ENCODE results near the gene LSS. TPM values are rescaled to one million over a fixed set of nuclear protein-coding genes. Genes with fewer than 3 reads are reported as not detected.

LSS gene
- total and polyA plus RNA-seq, 7 donors = 17.4 to 78.6 (median 51.7) TPM

DNA sequence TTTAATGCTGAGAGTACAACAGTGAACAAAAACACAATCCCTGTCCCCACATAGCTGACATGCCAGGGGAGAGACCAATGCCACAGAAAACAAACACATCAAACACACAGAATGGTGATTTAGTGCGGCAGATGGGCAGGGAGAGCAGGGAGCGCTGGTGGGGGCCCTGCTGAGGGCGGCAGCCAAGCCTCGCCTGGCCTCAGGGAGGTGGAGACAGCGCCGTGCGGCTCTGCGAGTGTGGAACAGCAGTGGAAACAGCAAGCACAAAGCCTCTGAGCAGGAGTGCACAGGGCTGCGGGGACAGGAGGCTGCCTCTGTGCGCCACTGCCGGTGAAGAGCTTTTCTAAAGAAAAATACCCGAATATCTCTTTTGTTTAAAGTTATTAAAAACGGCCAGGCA lies 39.8 kb upstream of the LSS start:
- no peak for DNase-seq
- Histone ChIP-seq H3K9me3 (no peaks in the 10 kb centered on the region), H3K27me3 (no peaks in the 10 kb centered on the region), H3K4me3 (no peak overlapping the region), H3K4me1 (no peaks in the 10 kb centered on the region), H3K27ac (no peak overlapping the region), H3K36me3 (peaks cover 59 to 100% (median 81%) of the 10 kb centered on the region in 4 donors)
- intact Hi-C loops (cut with DNase I) = no loop called here
- TF ChIP-seq POLR2A (IDR thresholded peaks at IDR 0.05) (no peak), EP300 (IDR thresholded peaks at IDR 0.05) (no peak), POLR2AphosphoS5 (IDR thresholded peaks at IDR 0.05) (no peak)
- TF ChIP-seq, protein P1, sequence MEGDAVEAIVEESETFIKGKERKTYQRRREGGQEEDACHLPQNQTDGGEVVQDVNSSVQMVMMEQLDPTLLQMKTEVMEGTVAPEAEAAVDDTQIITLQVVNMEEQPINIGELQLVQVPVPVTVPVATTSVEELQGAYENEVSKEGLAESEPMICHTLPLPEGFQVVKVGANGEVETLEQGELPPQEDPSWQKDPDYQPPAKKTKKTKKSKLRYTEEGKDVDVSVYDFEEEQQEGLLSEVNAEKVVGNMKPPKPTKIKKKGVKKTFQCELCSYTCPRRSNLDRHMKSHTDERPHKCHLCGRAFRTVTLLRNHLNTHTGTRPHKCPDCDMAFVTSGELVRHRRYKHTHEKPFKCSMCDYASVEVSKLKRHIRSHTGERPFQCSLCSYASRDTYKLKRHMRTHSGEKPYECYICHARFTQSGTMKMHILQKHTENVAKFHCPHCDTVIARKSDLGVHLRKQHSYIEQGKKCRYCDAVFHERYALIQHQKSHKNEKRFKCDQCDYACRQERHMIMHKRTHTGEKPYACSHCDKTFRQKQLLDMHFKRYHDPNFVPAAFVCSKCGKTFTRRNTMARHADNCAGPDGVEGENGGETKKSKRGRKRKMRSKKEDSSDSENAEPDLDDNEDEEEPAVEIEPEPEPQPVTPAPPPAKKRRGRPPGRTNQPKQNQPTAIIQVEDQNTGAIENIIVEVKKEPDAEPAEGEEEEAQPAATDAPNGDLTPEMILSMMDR (IDR thresholded peaks at IDR 0.05) = no peak
- 94 to 97% methylated on average over 13 of the region's 13 CpGs for WGBS, 2 donors

DNA sequence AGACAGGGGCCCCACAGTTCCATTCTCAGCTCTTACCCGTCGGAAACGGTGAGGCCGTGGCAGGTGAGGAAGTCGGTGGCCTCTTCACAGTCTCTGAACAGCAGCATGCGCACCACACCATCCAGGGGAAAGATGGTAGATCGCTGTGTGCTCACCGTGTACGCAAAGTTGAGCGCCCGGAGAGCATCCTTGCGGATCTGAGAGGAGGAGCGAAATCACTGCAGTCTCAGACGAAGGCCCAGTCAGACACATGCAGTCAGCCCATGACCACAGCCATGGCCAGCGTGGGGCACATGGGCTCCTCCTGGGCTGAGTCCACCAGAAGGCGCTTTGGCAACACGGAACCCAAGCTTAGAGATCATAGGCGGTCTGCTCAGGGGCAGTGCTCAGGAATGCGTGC lies 38.4 kb upstream of the LSS start:
- no peak overlapping the region for H3K27ac ChIP-seq
- WGBS, 2 donors = 94 to 96% methylated on average over 19 of the region's 19 CpGs
- H3K9me3 ChIP-seq = no peaks in the 10 kb centered on the region
- no peaks in the 10 kb centered on the region for H3K4me1 ChIP-seq
- intact Hi-C loops (cut with DNase I) = no loop called here
- H3K4me3 ChIP-seq = no peak overlapping the region
- DNase-seq = no peak
- TF ChIP-seq, protein P1 (IDR thresholded peaks at IDR 0.05) = no peak
- TF ChIP-seq POLR2A (IDR thresholded peaks at IDR 0.05) = no peak
- no peak for TF ChIP-seq EP300 (IDR thresholded peaks at IDR 0.05)
- TF ChIP-seq POLR2AphosphoS5 (IDR thresholded peaks at IDR 0.05) = no peak
- peaks cover 49 to 98% (median 73%) of the 10 kb centered on the region in 4 donors for H3K36me3 ChIP-seq
- H3K27me3 ChIP-seq = no peaks in the 10 kb centered on the region

DNA sequence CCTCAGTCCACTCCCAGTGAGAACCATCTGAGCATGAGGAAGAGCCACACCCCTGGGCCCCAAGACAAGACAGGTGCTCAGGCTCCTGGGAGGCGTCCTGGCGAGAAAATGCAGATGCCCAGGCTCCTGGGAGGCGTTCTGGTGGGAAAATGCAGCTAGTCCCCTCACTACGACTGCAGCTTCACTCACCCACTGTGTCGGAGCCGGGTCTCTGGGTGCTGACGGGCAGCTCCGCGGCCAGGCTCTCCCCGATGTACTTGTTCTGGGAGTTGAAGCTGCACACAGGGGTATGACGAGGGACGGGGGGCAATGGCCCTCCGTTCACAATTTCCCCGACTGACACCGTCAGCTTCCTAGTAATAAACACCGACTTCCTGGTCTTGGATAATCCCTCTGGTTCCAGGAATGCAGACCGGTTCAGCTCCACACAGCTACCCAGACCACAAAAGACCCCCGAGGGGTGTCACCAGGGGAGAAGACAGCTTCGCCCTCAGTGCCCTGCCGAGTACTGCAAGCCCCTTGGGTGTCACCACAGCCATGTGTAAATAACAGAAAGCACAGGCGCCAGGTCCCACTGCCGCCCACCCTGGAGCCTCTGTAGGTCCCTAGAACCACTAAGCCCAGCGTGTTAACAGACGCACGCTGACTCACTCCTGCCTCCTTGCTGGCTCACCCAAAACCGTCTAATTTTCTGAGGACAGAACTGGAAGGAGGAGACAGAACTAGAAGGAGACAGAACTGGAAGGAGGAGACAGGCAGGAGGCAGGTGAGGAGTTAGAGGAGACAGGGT lies 37.4 kb upstream of the LSS start:
- 87 to 89% methylated on average over 26 of the region's 26 CpGs for WGBS, 2 donors
- Histone ChIP-seq H3K27me3 (no peaks in the 10 kb centered on the region), H3K36me3 (peaks cover 54 to 98% (median 72%) of the 10 kb centered on the region in 4 donors), H3K4me3 (no peak overlapping the region), H3K4me1 (no peaks in the 10 kb centered on the region), H3K27ac (no peak overlapping the region), H3K9me3 (no peaks in the 10 kb centered on the region)
- intact Hi-C loops (cut with DNase I) = no loop called here
- DNase-seq = no peak
- TF ChIP-seq EP300 (IDR thresholded peaks at IDR 0.05) (no peak), POLR2A (IDR thresholded peaks at IDR 0.05) (no peak), POLR2AphosphoS5 (IDR thresholded peaks at IDR 0.05) (no peak)
- TF ChIP-seq, protein P1 (IDR thresholded peaks at IDR 0.05) = no peak

DNA sequence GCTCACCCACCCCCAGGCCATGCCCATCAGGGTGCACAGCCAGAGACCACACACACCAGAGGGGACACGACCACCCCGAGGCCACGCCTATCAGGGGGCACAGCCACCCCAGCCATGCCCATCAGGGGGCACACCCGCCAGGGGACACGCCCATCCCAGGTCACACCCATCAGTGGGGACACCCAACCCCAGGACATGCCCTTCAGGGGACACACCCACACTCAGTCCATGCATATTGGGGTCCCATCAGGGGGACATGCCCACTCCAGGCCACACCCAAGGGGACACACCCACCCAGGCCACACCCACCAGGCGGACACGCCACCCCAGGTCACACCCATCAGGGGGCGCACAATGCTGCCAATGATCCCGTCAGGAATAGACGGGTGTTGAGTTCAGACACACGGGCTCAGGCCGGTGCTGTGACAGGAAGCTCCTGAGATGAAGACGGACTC lies 36.1 kb upstream of the LSS start:
- Histone ChIP-seq H3K4me3 (no peak overlapping the region), H3K36me3 (peaks cover 59 to 98% (median 75%) of the 10 kb centered on the region in 4 donors), H3K27me3 (no peaks in the 10 kb centered on the region), H3K4me1 (no peaks in the 10 kb centered on the region), H3K27ac (no peak overlapping the region), H3K9me3 (no peaks in the 10 kb centered on the region)
- TF ChIP-seq EP300 (IDR thresholded peaks at IDR 0.05) (no peak), POLR2A (IDR thresholded peaks at IDR 0.05) (no peak), POLR2AphosphoS5 (IDR thresholded peaks at IDR 0.05) (no peak)
- TF ChIP-seq, protein P1 (IDR thresholded peaks at IDR 0.05) = no peak
- 73 to 85% methylated on average over 13 of the region's 13 CpGs for WGBS, 2 donors
- no peak for DNase-seq
- intact Hi-C loops (cut with DNase I) = no loop called here
